A549 (cell line): ENCODE data around the gene SLC19A1. TPM values are rescaled to one million over a fixed set of nuclear protein-coding genes. Genes with fewer than 3 reads are reported as not detected.

ENCODE experiments used
- ATAC-seq, 2 experiments: fragments of 200-7000 bp in 1 of 2; fragments of >200 bp in 1 of 2; cut with Nextera tagmentation in 1 of 2; cut with Tn5 transposase in 1 of 2; 3 replicates each; pipeline versions ENCODE4 v1.8.0 to v1.9.1; 2018 to 2020; ENCODE audit warnings: mild to moderate bottlenecking in 1 of 2, moderate library complexity in 1 of 2
- CTCF ChIA-PET: fragments of 300-600 bp; sonication (Branson Sonifier 250); formaldehyde crosslinking; extraction: SDS; loops from one replicate; lab custom pipeline; 2021; ENCODE audit warnings: antibody characterized with exemption, inconsistent platforms; lab: Yijun Ruan, JAX
- POLR2A ChIA-PET: fragments of 350-600 bp; formaldehyde crosslinking; extraction: SDS; loops from one replicate; lab custom pipeline; 2021; ENCODE audit warnings: antibody characterized with exemption, inconsistent platforms; lab: Yijun Ruan, JAX
- DNase-seq, 2 experiments: peaks; one replicate each; pipeline versions ENCODE4 v3.0.0 to v3.0.0-alpha.2; 2011 to 2016; ENCODE audit warnings: low read depth in 1 of 2, low spot score in 1 of 2
- FAIRE-seq: peaks from 2 replicates; lab custom pipeline; 2011; peaks lifted over from hg19 to GRCh38; lab: Jason Lieb, UNC
- H3K27ac ChIP-seq, 2 experiments: fragments of >200 bp; sonication (Bioruptor Twin); formaldehyde crosslinking; 3 replicates each; pipeline ENCODE4 v1.5.1; 2016 to 2017
- H3K4me1 ChIP-seq: fragments of >200 bp; sonication (Bioruptor Twin); formaldehyde crosslinking; 3 replicates; pipeline ENCODE4 v1.6.1; 2016
- H3K4me2 ChIP-seq: fragments of >200 bp; sonication (Bioruptor Twin); formaldehyde crosslinking; 3 replicates; pipeline ENCODE4 v1.6.1; 2016
- H3K4me3 ChIP-seq: fragments of >200 bp; sonication (Bioruptor Twin); formaldehyde crosslinking; 3 replicates; pipeline ENCODE4 v1.5.1; 2016
- H3K9me3 ChIP-seq: fragments of >200 bp; sonication (Bioruptor Twin); formaldehyde crosslinking; 3 replicates; pipeline ENCODE4 v1.6.1; 2016
- ATOH8 ChIP-seq: fragments of 250-450 bp; sonication (Bioruptor Pico); IDR thresholded peaks from 2 replicates; pipeline ENCODE4 v1.5.0; 2020; ENCODE audit warnings: low read depth, mild to moderate bottlenecking, moderate library complexity
- BCL3 ChIP-seq: fragments of >200 bp; sonication (Bioruptor Twin); formaldehyde crosslinking; IDR thresholded peaks from 3 replicates; pipeline ENCODE4 v1.6.1; 2016
- BHLHE40 ChIP-seq: IDR thresholded peaks from 2 replicates; pipeline ENCODE4 v1.6.1; 2012; ENCODE audit warnings: low read depth, low read length, inconsistent platforms
- CBX8 ChIP-seq: fragments of 200-600 bp; sonication (generic); IDR thresholded peaks from 2 replicates; pipeline ENCODE4 v1.6.1; 2016
- CHD4 ChIP-seq: fragments of 200-600 bp; sonication (generic); IDR thresholded peaks from 2 replicates; pipeline ENCODE4 v1.6.1; 2016; ENCODE audit warnings: antibody characterized with exemption, mild to moderate bottlenecking, borderline replicate concordance
- ESRRA ChIP-seq: fragments of 150-350 bp; IDR thresholded peaks from 2 replicates; pipeline ENCODE4 v1.6.1; 2014; ENCODE audit warnings: mild to moderate bottlenecking, low read length, borderline replicate concordance
- FOSL2 ChIP-seq, 2 experiments: fragments of 450-650 bp in 1 of 2; fragments of >200 bp in 1 of 2; sonication (Bioruptor Twin) in 1 of 2; formaldehyde crosslinking; IDR thresholded peaks; 2 replicates each; pipeline versions ENCODE4 v1.5.0 to v1.6.1; 2016 to 2020; ENCODE audit warnings: mild to moderate bottlenecking in 1 of 2, moderate library complexity in 1 of 2
- HES2 ChIP-seq: fragments of >200 bp; sonication (Bioruptor Twin); formaldehyde crosslinking; IDR thresholded peaks from 2 replicates; pipeline ENCODE4 v1.6.1; 2016
- HOXB13 ChIP-seq: fragments of 250-450 bp; sonication (Bioruptor Pico); IDR thresholded peaks from 2 replicates; pipeline ENCODE4 v1.5.0; 2020; ENCODE audit warnings: low read depth, mild to moderate bottlenecking, moderate library complexity
- HOXB5 ChIP-seq: fragments of 250-450 bp; sonication (Bioruptor Pico); IDR thresholded peaks from 2 replicates; pipeline ENCODE4 v1.5.0; 2020; ENCODE audit warnings: mild to moderate bottlenecking, moderate library complexity
- JUN ChIP-seq, 2 experiments: fragments of >200 bp; sonication (Bioruptor Twin); formaldehyde crosslinking; IDR thresholded peaks; 2 replicates in 1 of 2; 3 replicates in 1 of 2; pipeline ENCODE4 v1.6.1; 2016 to 2017
- JUNB ChIP-seq: fragments of >200 bp; sonication (Bioruptor Twin); formaldehyde crosslinking; IDR thresholded peaks from 2 replicates; pipeline ENCODE4 v1.6.1; 2016
- KDM5A ChIP-seq: fragments of 200-600 bp; sonication (generic); IDR thresholded peaks from 2 replicates; pipeline ENCODE4 v1.6.1; 2016; ENCODE audit warnings: antibody characterized with exemption, mild to moderate bottlenecking
- POLR2A ChIP-seq: IDR thresholded peaks from 2 replicates; pipeline ENCODE4 v1.6.1; 2012; ENCODE audit warnings: mild to moderate bottlenecking, low read length
- RCOR1 ChIP-seq: fragments of 150-350 bp; IDR thresholded peaks from 2 replicates; pipeline ENCODE4 v1.6.1; 2014; ENCODE audit warnings: antibody characterized with exemption, low read length, low read depth
- SREBF2 ChIP-seq: fragments of 450-650 bp; IDR thresholded peaks from 2 replicates; pipeline ENCODE4 v1.6.1; 2014; ENCODE audit warnings: mild to moderate bottlenecking, moderate library complexity
- TFCP2L1 ChIP-seq: fragments of 250-450 bp; sonication (Bioruptor Pico); IDR thresholded peaks from 2 replicates; pipeline ENCODE4 v1.5.0; 2021; ENCODE audit warnings: mild to moderate bottlenecking
- TP53 ChIP-seq: fragments of 250-450 bp; sonication (Bioruptor Pico); IDR thresholded peaks from 2 replicates; pipeline ENCODE4 v1.5.0; 2021; ENCODE audit warnings: mild to moderate bottlenecking, moderate library complexity
- USF2 ChIP-seq: fragments of 450-650 bp; IDR thresholded peaks from 2 replicates; pipeline ENCODE4 v1.6.1; 2014; ENCODE audit warnings: antibody characterized with exemption
- ZC3H11A ChIP-seq: fragments of 450-650 bp; IDR thresholded peaks from 2 replicates; pipeline ENCODE4 v1.6.1; 2014; ENCODE audit warnings: antibody characterized with exemption, mild to moderate bottlenecking
- ZFP36 ChIP-seq: fragments of 450-650 bp; IDR thresholded peaks from 2 replicates; pipeline ENCODE4 v1.6.1; 2014; ENCODE audit warnings: borderline replicate concordance; ENCODE audit not compliant: partially characterized antibody
- WGBS: methylation state at CpG from one replicate; pipeline ENCODE4 v1.1.6; 2017; ENCODE audit errors: missing lambda C conversion rate; 5-methylcytosine and 5-hydroxymethylcytosine counted together
- polyA plus RNA-seq, 4 experiments: library from polyadenylated mRNA; depleted of rRNA in 3 of 4; stranded (reverse); fragments of >200 nt; fragmentation: RNase III in 1 of 4; extraction: RNeasy Plus Mini Kit Qiagen cat#74134 plus additional on column Dnase treatment in 1 of 4; gene quantifications; 2 replicates in 3 of 4; 3 replicates in 1 of 4; pipeline ENCODE4 v1.2.3, GENCODE V29; 2011 to 2017

Gene SLC19A1
- polyA plus RNA-seq, 2 of the 4 experiments (the other 2 are of a cell fraction) = 9.8 to 14.0 TPM

GRCh38 chr21:45485686-45486442 lies 56.4 kb downstream of the SLC19A1 start:
- POLR2A ChIA-PET = no interaction called here
- WGBS = 95% methylated on average over 19 of the region's 25 CpGs
- DNase-seq = no peak

GRCh38 chr21:45484318-45484717 lies 57.9 kb downstream of the SLC19A1 start:
- DNase-seq (no peak), FAIRE-seq (no peak), ATAC-seq (no peak)
- no peaks in the 10 kb centered on the region for H3K9me3 ChIP-seq
- no peak overlapping the region for H3K27ac ChIP-seq
- H3K4me1 ChIP-seq = no peaks in the 10 kb centered on the region; the same call in 2 of the 3 replicates
- no peak for TF ChIP-seq TP53 (CRISPR knock-in tag)
- TF ChIP-seq ESRRA = no peak
- TF ChIP-seq CBX8 = no peak
- TF ChIP-seq KDM5A = no peak
- TF ChIP-seq SREBF2 = no peak
- TF ChIP-seq HOXB5 = no peak
- no peak for TF ChIP-seq POLR2A
- no peak for TF ChIP-seq JUNB
- no peak for TF ChIP-seq CHD4
- H3K4me3 ChIP-seq = no peak overlapping the region
- CTCF ChIA-PET = no interaction called here
- H3K4me2 ChIP-seq = no peak overlapping the region
- POLR2A ChIA-PET = no interaction called here
- WGBS = 88% methylated on average over 6 of the region's 6 CpGs

More at GRCh38 chr21:45485686-45486442, 56.4 kb downstream of the SLC19A1 start:
- FAIRE-seq (no peak), ATAC-seq (no peak)
- H3K4me2 ChIP-seq = no peak overlapping the region
- CTCF ChIA-PET = no interaction called here
- no peaks in the 10 kb centered on the region for H3K9me3 ChIP-seq
- no peak for TF ChIP-seq JUN (IDR thresholded peaks at IDR 0.05)
- TF ChIP-seq HES2 = no peak
- TF ChIP-seq ATOH8 (CRISPR knock-in tag) = no peak
- TF ChIP-seq TFCP2L1 (CRISPR knock-in tag) = no peak
- TF ChIP-seq TP53 (CRISPR knock-in tag) = no peak
- TF ChIP-seq RCOR1 = no peak
- TF ChIP-seq USF2 = no peak
- TF ChIP-seq BHLHE40 = no peak
- no peak for TF ChIP-seq ZC3H11A
- TF ChIP-seq, all 56 proteins: peak for 0
- H3K4me1 ChIP-seq = no peaks in the 10 kb centered on the region; the same call in 2 of the 3 replicates
- H3K27ac ChIP-seq = no peak overlapping the region
- H3K4me3 ChIP-seq = no peak overlapping the region

- DNase-seq (no peak), ATAC-seq (no peak), FAIRE-seq (no peak)
- CTCF ChIA-PET = interaction anchor here (0.8 to 1.1 kb wide), 2 partner anchors 43 to 48 kb away, joined by 3 read pairs; no protein-coding TSS in a partner anchor
- TF ChIP-seq HOXB13 (CRISPR knock-in tag) (no peak), BHLHE40 (no peak), RCOR1 (no peak), FOSL2 (IDR thresholded peaks at IDR 0.05) (no peak), FOSL2 (CRISPR knock-in tag; IDR thresholded peaks at IDR 0.05) (no peak), JUN (IDR thresholded peaks at IDR 0.05) (no peak), BCL3 (no peak), ZFP36 (no peak), ESRRA (no peak), POLR2A (no peak)
- Histone ChIP-seq H3K4me3 (no peak overlapping the region), H3K27ac (no peak overlapping the region), H3K4me2 (no peak overlapping the region), H3K9me3 (no peaks in the 10 kb centered on the region), H3K4me1 (no peaks in the 10 kb centered on the region)
- POLR2A ChIA-PET = no interaction called here
- WGBS = 89% methylated on average over 20 of the region's 40 CpGs
Observed at GRCh38 chr21:45482899-45483821, 59.1 kb downstream of the SLC19A1 start.
